Breast epithelium (tissue), 4 donors: ENCODE results near the gene SLC16A6. TPM values are rescaled to one million over a fixed set of nuclear protein-coding genes. Genes with fewer than 3 reads are reported as not detected.

ENCODE experiments used
- DNase-seq, 2 donors: peaks; one replicate each; pipeline ENCODE4 v3.0.0-alpha.2; 2019; ENCODE audit warnings: low spot score in 2 of 2
- H3K27ac ChIP-seq, 2 donors: fragments of 200-600 bp; sonication (generic) in 1 of 2; one replicate each; pipeline ENCODE4 v1.5.1; 2016 to 2019; ENCODE audit warnings: mild to moderate bottlenecking in 1 of 2
- H3K27me3 ChIP-seq, 2 donors: fragments of 200-600 bp; sonication (generic) in 1 of 2; one replicate each; pipeline versions ENCODE4 v1.5.1 to v1.6.0; 2017 to 2019; ENCODE audit warnings: control low read depth in 1 of 2, mild to moderate bottlenecking in 1 of 2
- H3K36me3 ChIP-seq: fragments of 200-600 bp; one replicate; pipeline ENCODE4 v1.5.1; 2019
- H3K4me1 ChIP-seq, 2 donors: fragments of 200-600 bp; sonication (generic); one replicate each; pipeline ENCODE4 v1.5.1; 2016 to 2019; ENCODE audit warnings: control low read depth in 1 of 2
- H3K4me3 ChIP-seq, 3 donors: fragments of 200-600 bp; sonication (generic); 1 replicate in 2 of 3; 2 replicates in 1 of 3; pipeline ENCODE4 v1.5.1; 2016 to 2019; ENCODE audit warnings: mild to moderate bottlenecking in 3 of 3, moderate library complexity in 2 of 3
- H3K9me3 ChIP-seq, 2 donors: fragments of 200-600 bp; sonication (generic) in 1 of 2; one replicate each; pipeline ENCODE4 v1.5.1; 2016 to 2019; ENCODE audit warnings: control low read depth in 1 of 2
- CTCF ChIP-seq, 3 donors: fragments of 450-650 bp; IDR thresholded peaks; one replicate each; pipeline ENCODE4 v1.5.1; 2016 to 2017; ENCODE audit warnings: antibody characterized with exemption in 3 of 3, mild to moderate bottlenecking in 3 of 3, moderate library complexity in 3 of 3
- POLR2A ChIP-seq: fragments of 450-650 bp; IDR thresholded peaks from one replicate; pipeline ENCODE4 v1.6.1; 2016; ENCODE audit warnings: antibody characterized with exemption, mild to moderate bottlenecking, moderate library complexity
- POLR2AphosphoS5 ChIP-seq, 3 donors: sonication (generic); formaldehyde crosslinking; IDR thresholded peaks; one replicate each; pipeline ENCODE4 v1.6.1; 2017; ENCODE audit warnings: antibody characterized with exemption in 3 of 3
- intact Hi-C: fragments of 100-400 bp; cut with DNase I; formaldehyde crosslinking; loops from one replicate; pipeline ENCODE4 v1.15.1; 2023; ENCODE audit warnings: low total_unique reads
- total RNA-seq, 3 donors: library from RNA; depleted of rRNA; stranded (reverse); fragments of >200 nt; gene quantifications; one replicate each; pipeline ENCODE4 v1.1.0, GENCODE V29; 2016

The SLC16A6 gene
- total RNA-seq, 3 donors from 2014 or later = 0.64 to 4.1 (median 2.3) TPM

GRCh38 chr17:68295086-68295485, 4.2 kb upstream of the SLC16A6 start:
- Histone ChIP-seq H3K27ac (no peak overlapping the region), H3K4me1 (peaks cover 0 to 5% of the 10 kb centered on the region in 2 donors), H3K4me3 (no peak overlapping the region), H3K27me3 (peaks cover 0 to 26% of the 10 kb centered on the region in 2 donors), H3K36me3 (no peaks in the 10 kb centered on the region), H3K9me3 (no peaks in the 10 kb centered on the region)
- intact Hi-C loops = no loop called here
- no peak for DNase-seq
- no peak for TF ChIP-seq POLR2A
- no peak for TF ChIP-seq POLR2AphosphoS5 (IDR thresholded peaks at IDR 0.05)
- no peak for TF ChIP-seq CTCF (IDR thresholded peaks at IDR 0.05)

GRCh38 chr17:68294617-68295016, 3.7 kb upstream of the SLC16A6 start:
- TF ChIP-seq CTCF (IDR thresholded peaks at IDR 0.05) = no peak
- TF ChIP-seq POLR2AphosphoS5 (IDR thresholded peaks at IDR 0.05) = no peak
- TF ChIP-seq POLR2A = no peak
- intact Hi-C loops = no loop called here
- Histone ChIP-seq H3K4me3 (no peak overlapping the region), H3K9me3 (no peaks in the 10 kb centered on the region), H3K27me3 (peaks cover 0 to 26% of the 10 kb centered on the region in 2 donors), H3K27ac (peak overlapping the region in 1 of 2 donors; percentile 12), H3K4me1 (peaks cover 0 to 5% of the 10 kb centered on the region in 2 donors), H3K36me3 (no peaks in the 10 kb centered on the region)
- DNase-seq = no peak

- TF ChIP-seq POLR2A (no peak), CTCF (IDR thresholded peaks at IDR 0.05) (no peak), POLR2AphosphoS5 (IDR thresholded peaks at IDR 0.05) (no peak)
- H3K4me3 ChIP-seq = no peak overlapping the region
- intact Hi-C loops = no loop called here
- no peak overlapping the region for H3K27ac ChIP-seq
- H3K27me3 ChIP-seq = peaks cover 0 to 26% of the 10 kb centered on the region in 2 donors
- peaks cover 0 to 5% of the 10 kb centered on the region in 2 donors for H3K4me1 ChIP-seq
- H3K36me3 ChIP-seq = no peaks in the 10 kb centered on the region
- H3K9me3 ChIP-seq = no peaks in the 10 kb centered on the region
- DNase-seq = no peak
Measured at GRCh38 chr17:68294196-68294555, 3.2 kb upstream of the SLC16A6 start.

GRCh38 chr17:68293490-68294195, 2.7 kb upstream of the SLC16A6 start:
- no peak overlapping the region for H3K27ac ChIP-seq
- H3K27me3 ChIP-seq = peaks cover 0 to 26% of the 10 kb centered on the region in 2 donors
- no peak overlapping the region for H3K4me3 ChIP-seq
- TF ChIP-seq CTCF (IDR thresholded peaks at IDR 0.05) (no peak), POLR2AphosphoS5 (IDR thresholded peaks at IDR 0.05) (no peak), POLR2A (no peak)
- H3K4me1 ChIP-seq = peaks cover 0 to 5% of the 10 kb centered on the region in 2 donors
- no peaks in the 10 kb centered on the region for H3K9me3 ChIP-seq
- DNase-seq = no peak
- no peaks in the 10 kb centered on the region for H3K36me3 ChIP-seq
- intact Hi-C loops = no loop called here

GRCh38 chr17:68292689-68293040, 1.7 kb upstream of the SLC16A6 start:
- TF ChIP-seq POLR2A (no peak), POLR2AphosphoS5 (IDR thresholded peaks at IDR 0.05) (no peak), CTCF (IDR thresholded peaks at IDR 0.05) (no peak)
- intact Hi-C loops = no loop called here
- Histone ChIP-seq H3K4me3 (peak overlapping the region; percentile 54 to 93 (median 61)), H3K4me1 (peaks cover 0 to 5% of the 10 kb centered on the region in 2 donors), H3K36me3 (no peaks in the 10 kb centered on the region), H3K27me3 (peaks cover 0 to 26% of the 10 kb centered on the region in 2 donors), H3K27ac (peak overlapping the region; percentile 64 to 92), H3K9me3 (no peaks in the 10 kb centered on the region)
- DNase-seq = no peak
